GM18505 (cell line): ENCODE data around the gene BICDL2.

ENCODE experiments used
- ATAC-seq: cut with Tn5 transposase; IDR thresholded peaks from one replicate; pipeline ENCODE4 v1.9.1; 2021; ENCODE audit not compliant: unreplicated experiment
- POLR2A ChIP-seq: IDR thresholded peaks from 4 replicates; pipeline ENCODE4 v1.6.1; 2011; ENCODE audit warnings: borderline replicate concordance; ENCODE audit not compliant: insufficient read depth, insufficient read length; ENCODE audit errors: extremely low read depth

BICDL2 gene

DNA sequence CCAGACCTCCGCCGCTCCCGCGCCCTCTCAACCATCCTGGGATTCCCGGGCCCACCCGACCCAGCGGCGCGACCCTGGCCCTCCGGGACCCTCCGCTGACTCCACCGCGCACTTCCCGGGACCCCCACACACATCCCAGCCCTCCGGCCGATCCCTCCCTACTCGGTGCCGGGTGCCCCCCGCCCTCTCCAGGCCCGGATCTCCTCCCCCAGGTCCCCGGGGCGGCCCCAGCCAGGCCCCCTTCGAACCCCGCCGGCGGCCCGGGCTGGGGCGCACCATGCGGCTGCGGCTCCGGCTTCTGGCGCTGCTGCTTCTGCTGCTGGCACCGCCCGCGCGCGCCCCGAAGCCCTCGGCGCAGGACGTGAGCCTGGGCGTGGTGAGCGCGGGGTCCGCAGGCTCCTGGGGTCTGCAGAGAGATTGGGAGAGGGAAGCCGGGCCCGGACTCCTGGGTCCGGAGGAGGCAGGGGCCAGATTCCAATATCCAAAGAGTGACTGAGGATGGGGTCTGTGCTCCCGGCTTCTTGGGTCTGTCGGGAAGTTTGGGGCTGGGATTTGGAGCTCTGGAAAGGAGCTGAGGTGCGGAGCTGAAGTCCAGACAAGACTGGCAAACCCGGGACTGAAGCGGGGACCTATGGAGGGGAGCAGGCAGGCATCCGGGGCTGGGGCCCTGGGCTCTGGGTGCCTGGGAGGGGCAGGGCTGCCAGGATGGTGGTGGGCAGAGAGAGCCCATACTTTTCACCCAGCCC is 10.1 kb upstream of the BICDL2 start:
- no peak for ATAC-seq
- TF ChIP-seq POLR2A: no peak

DNA sequence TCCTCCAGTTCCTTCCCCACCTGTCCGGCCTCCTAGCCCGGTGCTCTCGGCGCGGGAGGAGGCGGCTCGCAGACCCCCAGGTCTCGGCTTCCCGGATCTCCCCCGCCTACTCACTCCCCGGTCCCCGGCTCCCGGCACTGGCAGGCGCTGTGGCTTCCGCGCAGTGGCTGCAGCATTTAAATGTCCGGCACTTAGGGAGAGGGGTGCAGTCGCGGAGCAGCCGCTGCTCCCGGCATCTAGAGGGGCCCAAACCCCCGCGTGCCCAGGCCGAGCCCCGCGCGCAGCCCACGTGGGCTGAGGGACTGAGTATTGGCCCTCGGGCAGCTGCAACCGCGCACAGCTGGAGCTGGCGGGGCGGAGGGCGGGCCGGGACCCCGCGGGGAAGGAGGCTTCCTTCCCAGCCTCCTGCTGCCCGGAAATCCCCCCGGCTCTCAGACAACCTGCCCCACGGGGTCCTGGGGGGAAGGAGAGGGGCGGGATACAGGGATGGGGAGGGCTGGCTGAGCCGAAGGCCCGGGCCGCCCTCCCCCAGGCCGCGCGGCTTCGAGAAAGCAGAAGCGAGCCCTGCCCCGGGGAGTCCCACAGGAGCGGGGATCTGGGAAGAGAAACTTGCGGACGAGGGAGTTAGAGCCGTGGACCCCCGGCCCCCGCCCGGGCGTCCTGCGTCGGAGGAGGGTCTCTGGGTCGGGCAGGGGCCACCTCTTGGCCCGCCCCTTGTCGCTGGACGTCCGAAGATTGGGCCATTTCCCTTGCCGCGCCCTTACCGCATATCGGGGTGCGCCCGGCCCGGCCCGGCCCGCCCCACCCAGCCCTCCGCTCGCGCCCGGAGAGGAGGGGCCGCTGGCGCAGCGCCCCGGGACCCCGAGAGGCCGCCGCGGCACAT is 9.3 kb upstream of the BICDL2 start, which contains the start of gene MMP25:
MMP25 (plus strand) TSS at position 804 of the 883 bp plus-strand sequence. CDS start 357 bp downstream, outside the sequence.
- ATAC-seq: no peak
- TF ChIP-seq POLR2A: no peak

DNA sequence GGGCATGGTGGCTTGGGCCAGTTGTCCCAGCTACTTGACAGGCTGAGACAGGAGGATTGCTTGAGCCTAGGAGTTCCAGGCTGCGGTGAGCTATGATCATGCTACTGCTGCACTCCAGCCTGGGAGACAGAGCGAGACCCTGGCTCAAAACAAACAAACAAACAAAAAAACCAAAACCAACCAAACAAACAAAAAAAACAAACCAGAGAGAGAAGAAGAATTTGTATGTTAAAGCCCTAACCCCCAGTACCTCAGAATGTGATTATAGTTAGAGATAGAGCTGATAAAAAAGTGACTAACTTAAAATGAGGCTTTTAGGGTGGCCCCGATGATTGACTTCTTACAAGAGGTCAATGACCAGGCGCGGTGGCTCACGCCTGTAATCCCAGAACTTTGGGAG is 8.0 kb upstream of the BICDL2 start:
- ATAC-seq: no peak
- no peak for TF ChIP-seq POLR2A

DNA sequence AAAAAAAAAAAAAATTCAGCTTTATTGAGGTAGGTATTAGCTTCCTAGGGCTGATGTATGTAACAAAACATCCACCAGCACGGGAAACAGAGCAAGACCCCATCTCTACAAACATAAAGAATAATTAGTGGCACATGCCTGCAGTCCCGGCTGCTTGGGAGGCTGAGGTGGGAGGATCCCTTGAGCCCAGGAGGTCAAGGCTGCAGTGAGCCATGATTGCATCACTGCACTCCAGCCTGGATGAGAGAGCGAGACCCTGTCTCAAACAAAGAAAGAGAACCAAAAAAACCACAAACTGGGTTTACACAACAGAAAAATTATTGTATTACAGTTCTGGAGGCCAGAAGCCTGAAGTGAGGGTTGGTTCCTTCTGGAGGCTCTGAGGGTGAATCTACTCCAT is 5.6 kb upstream of the BICDL2 start:
- no peak for ATAC-seq
- no peak for TF ChIP-seq POLR2A

DNA sequence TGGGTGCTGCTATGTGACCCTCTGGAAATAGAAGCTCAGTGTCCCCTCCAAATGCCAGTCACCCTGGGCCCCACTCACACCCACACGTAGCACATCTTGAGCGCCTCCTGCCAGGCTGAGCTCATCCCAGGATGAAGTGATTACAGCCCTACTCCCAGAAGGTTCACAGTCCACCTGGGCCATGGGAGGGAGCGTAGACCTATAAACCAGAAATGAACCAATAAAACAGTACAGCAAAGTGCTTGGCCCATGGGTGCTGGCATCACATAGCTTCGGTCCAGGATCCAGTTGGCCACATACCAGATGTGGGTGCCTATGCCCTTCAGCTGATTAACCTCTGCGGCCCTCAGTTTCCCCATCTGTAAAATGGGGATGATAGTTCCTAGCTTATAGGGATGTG is 2.2 kb upstream of the BICDL2 start:
- no peak for ATAC-seq
- TF ChIP-seq POLR2A: no peak

DNA sequence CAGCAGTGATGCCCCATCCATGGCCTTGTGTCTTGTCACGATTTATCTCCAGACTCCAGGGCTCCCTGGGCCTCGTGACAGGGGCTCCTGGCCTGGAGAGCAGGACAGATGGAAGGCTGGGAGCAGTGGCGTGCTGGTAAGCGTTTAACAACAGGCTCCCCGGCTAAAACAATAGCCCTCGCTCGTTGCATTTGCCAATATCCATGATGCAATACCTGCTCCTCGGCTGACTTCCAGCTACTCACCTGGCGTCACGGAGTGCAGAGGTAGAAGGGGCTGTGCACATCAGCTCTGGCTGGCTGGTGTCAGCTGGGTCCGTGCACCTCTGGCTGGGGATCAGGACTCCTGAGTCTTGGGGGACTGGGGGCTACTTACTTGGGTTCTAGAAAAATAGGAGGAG is 1.5 kb upstream of the BICDL2 start:
- no peak for ATAC-seq
- TF ChIP-seq POLR2A: no peak

DNA sequence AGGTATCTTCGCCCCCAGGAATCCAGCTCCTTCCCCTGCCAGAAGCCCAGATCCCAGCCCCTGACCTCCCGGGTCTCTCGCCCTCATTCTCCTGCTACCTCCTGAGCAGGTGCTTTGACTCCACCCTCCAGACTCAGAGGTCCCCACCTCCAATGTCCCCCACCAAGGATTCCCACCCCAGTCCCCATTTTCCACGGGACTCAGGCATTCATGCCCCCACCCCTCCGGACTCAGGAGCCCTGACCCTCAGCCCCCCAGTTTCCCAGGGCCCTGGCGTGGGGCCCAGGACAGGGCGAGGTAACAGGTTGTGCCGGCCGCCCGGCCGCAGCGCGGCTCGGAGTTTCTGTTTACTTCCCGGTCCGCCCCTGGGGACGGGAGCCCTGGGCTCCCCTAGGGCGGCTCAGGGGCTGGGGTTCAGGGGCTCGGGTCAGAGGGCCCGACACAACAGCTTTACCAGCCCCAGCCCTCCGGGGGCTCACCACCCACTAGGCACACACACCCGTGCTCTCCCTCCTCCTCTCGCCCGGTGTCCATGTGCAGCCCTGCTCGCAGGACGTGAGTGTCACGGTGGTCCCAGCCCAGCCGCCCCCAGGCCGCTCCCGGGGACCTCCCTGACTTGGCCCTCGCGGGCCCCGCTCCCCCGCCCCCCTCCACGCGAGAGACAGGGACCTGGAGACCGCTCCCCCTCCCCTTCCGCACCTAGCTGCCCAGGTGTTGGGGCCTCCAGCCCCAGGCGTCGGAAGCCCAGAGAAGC is 595 bp downstream of the BICDL2 start:
- no peak for ATAC-seq

DNA sequence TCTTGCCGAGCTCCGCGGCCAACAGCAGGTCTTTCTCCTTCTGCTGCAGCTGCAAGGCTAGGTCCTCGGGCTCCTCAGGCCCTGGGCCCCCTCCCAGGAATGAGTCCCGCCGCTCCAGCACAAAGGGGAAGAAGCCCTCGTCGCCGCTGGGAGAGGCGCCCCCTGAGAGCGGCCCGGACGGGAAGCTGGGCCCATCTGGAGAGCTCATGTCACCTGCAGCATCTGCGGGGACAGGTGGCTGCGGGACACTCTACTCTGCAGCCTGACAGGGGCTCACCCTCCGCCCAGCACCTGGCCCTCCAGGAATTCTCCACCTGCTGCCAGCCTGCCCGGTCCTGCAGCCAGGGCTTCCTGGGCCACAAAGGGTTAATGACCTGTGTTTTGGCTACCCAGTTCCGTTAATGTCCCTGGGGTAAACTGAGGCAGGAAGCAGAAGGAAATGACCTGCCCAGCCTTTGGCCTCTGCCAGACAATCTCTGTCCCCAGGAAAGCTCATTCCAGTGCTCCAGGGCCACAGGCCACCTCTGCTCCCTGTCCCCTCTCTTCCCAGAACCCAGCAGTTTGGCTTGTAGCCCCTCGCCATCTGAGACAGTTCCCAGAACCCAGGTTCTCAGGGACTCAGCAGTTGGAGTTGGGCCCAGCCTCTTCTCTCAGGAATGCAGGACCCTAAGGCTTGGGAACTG is 1.3 kb downstream of the BICDL2 start:
- ATAC-seq: no peak
- no peak for TF ChIP-seq POLR2A

More for the DNA sequence above, 595 bp downstream of the BICDL2 start:
- no peak for TF ChIP-seq POLR2A

DNA sequence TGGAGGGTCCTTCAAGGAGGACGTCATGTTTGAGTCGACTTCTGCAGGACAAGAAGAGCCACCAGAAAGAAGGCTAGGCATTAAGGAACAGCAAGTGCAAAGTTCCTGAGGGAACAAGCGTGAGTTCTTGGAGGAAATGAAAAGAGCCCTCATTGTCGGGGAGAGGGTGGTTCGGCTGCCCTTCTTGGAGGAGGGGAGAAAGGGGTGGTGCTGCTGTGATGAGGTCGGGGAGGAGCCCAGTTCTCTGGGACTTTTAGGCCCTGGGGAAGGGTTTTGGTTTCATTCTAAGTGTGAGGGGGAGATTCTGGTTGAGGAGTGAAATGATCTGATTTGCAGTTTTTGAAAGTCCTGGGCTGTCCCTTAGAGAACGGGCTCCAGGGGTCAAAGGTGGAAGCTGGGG is 4.1 kb downstream of the BICDL2 start:
- ATAC-seq: no peak
- no peak for TF ChIP-seq POLR2A

DNA sequence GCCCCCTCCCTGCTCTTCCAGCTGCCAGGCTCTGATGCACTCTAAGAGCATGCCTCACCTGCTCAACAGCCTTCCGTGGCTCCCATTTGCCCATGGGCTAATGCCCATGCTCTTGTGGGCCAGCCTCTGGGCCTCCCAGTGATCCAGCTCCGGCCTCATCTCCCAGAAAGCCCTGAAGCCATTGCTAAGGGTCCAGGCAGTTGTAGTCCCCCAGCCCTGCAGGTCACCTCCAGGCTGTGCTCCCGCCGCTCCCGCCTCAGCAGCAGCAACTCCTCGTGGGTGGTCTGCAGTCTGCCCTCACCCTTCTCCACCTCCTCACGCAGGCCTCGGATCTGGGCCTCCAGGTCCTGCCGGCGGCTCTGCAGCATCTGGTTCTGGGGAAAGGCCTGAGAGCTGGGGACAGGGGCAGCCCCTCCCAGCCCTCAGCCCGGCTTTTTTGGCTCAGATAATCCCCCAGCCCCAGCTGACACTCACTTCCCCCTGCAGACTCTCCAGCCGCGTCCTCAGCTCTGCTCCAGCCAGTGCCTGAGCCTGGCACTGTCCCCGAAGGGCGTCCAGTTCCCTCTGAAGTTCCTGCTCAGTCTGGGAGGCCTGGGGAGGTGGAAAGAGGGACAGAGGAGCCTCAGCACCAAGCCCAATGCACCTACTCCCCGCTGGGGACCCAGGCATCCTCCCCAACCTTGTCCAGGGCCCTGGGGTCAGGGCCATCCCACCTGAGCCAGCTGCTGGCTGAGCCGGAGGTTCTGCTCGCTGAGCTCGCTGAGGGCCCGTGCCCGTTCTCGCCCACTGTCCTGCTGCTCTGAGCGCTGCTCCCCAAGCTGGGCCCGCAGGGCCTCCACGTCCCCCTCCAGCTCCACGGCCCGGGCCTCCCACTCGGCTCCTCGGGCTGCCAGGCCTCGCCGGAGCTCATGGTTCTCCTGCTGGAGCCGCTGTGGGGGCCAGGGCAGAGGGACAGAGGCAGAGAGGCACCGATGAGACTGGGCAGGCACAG is 6.2 kb downstream of the BICDL2 start:
- no peak for ATAC-seq
- no peak for TF ChIP-seq POLR2A

DNA sequence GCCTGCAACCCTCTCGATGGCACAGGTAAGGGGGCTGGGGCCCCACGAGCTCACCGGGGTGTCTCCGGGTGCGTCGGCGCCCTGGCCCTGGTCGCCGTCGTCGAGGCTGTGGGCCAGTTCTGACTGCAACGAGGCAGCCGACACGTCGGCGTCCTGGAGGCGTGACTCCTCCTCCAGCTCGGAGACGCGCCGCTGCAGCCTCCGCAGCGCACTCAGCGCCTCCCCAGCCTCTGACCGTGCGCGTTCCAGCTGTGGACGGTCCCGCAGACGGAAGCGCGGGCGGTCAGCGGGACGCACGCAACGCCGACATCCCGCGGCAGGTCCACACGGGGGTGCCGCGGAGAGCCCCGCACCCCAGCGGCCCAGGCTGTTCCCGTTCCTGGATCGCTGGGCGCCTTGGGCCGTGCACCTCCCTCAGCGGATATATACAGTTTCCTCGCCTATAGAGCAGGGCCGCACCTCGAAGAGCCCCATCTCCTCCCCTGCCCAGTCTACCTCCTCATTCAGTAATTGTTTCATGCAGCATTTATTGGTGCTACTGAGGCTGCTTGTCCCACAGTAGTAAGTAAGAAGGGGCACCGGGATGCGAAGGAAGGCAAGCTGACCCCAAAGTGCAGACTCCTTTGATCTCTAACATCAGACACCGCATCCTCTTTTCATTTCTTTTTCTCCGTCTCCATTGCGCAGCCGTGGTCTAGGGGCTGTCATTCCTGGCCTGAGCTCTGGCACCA is 7.1 kb downstream of the BICDL2 start:
- TF ChIP-seq POLR2A: no peak
- no peak for ATAC-seq
